WTC11 (cell line): ENCODE results near the gene MGAM2. TPM values are rescaled to one million over a fixed set of nuclear protein-coding genes. Genes with fewer than 3 reads are reported as not detected.

Source experiments
- ATAC-seq: fragments of 200-7000 bp; cut with Tn5 transposase; 2 replicates; pipeline ENCODE4 v1.10.0; 2021; ENCODE audit warnings: mild to moderate bottlenecking, moderate library complexity
- CTCF ChIA-PET: fragments of 300-600 bp; sonication (Branson Sonifier 250); formaldehyde crosslinking; loops from one replicate; lab custom pipeline; 2021; ENCODE audit warnings: antibody characterized with exemption; lab: Charles Lee
- POLR2A ChIA-PET: fragments of 350-600 bp; sonication (Branson Sonifier 250); formaldehyde crosslinking; loops from one replicate; lab custom pipeline; 2021; ENCODE audit warnings: antibody characterized with exemption; lab: Charles Lee
- DNase-seq: peaks from one replicate; pipeline ENCODE4 v3.0.0; 2021; ENCODE audit warnings: low spot score
- H3K27ac Mint-ChIP-seq: 2 replicates; pipeline ENCODE4 v1.8.0; 2021; ENCODE audit warnings: mixed read lengths
- H3K27me3 Mint-ChIP-seq: 2 replicates; pipeline ENCODE4 v1.8.0; 2021; ENCODE audit warnings: low read depth, mild to moderate bottlenecking, moderate library complexity, mixed read lengths
- H3K36me3 Mint-ChIP-seq: 2 replicates; pipeline ENCODE4 v1.8.0; 2021; ENCODE audit warnings: mixed read lengths
- H3K4me1 Mint-ChIP-seq: 2 replicates; pipeline ENCODE4 v1.8.0; 2022; ENCODE audit warnings: mixed read lengths
- H3K4me3 Mint-ChIP-seq: 2 replicates; pipeline ENCODE4 v1.8.0; 2021; ENCODE audit warnings: mild to moderate bottlenecking, moderate library complexity, mixed read lengths
- H3K9me3 Mint-ChIP-seq: 2 replicates; pipeline ENCODE4 v1.8.0; 2021; ENCODE audit warnings: mixed read lengths
- ATF2 ChIP-seq: sonication (generic); formaldehyde crosslinking; IDR thresholded peaks from 2 replicates; pipeline ENCODE4 v1.8.1; 2022; ENCODE audit warnings: low read depth, missing genetic modification reagents, borderline replicate concordance
- CBFB ChIP-seq: sonication (generic); formaldehyde crosslinking; IDR thresholded peaks from 2 replicates; pipeline ENCODE4 v1.8.1; 2022; ENCODE audit warnings: mild to moderate bottlenecking, low read depth, missing genetic modification reagents
- CREB1 ChIP-seq: sonication (generic); formaldehyde crosslinking; IDR thresholded peaks from 2 replicates; pipeline ENCODE4 v1.8.0; 2023; ENCODE audit warnings: mild to moderate bottlenecking, missing genetic modification reagents
- E2F4 ChIP-seq: sonication (generic); formaldehyde crosslinking; IDR thresholded peaks from 2 replicates; pipeline ENCODE4 v1.8.1; 2022; ENCODE audit warnings: low read depth, mild to moderate bottlenecking, moderate library complexity, missing genetic modification reagents, borderline replicate concordance
- EMX1 ChIP-seq: fragments of 250-450 bp; sonication (Bioruptor Pico); IDR thresholded peaks from 2 replicates; pipeline ENCODE4 v1.8.0; 2021; ENCODE audit warnings: mild to moderate bottlenecking
- FOXJ3 ChIP-seq: sonication (generic); formaldehyde crosslinking; IDR thresholded peaks from 2 replicates; pipeline ENCODE4 v1.9.0; 2021; ENCODE audit warnings: missing genetic modification reagents, mild to moderate bottlenecking, borderline replicate concordance
- FOXP1 ChIP-seq: sonication (generic); formaldehyde crosslinking; IDR thresholded peaks from 2 replicates; pipeline ENCODE4 v1.8.0; 2022; ENCODE audit warnings: missing genetic modification reagents, mild to moderate bottlenecking, moderate library complexity, borderline replicate concordance
- GTF2I ChIP-seq: fragments of 250-450 bp; sonication (Bioruptor Pico); conservative IDR thresholded peaks from 2 replicates; pipeline ENCODE4 v1.4.0; 2021; ENCODE audit warnings: mild to moderate bottlenecking
- HMGA2 ChIP-seq: fragments of 250-450 bp; sonication (Bioruptor Pico); IDR thresholded peaks from 2 replicates; pipeline ENCODE4 v1.4.0; 2021; ENCODE audit warnings: mild to moderate bottlenecking, moderate library complexity
- HMGXB4 ChIP-seq: sonication (generic); formaldehyde crosslinking; IDR thresholded peaks from 2 replicates; pipeline ENCODE4 v1.8.1; 2023; ENCODE audit warnings: mild to moderate bottlenecking, moderate library complexity, missing genetic modification reagents
- IRF1 ChIP-seq: sonication (generic); formaldehyde crosslinking; IDR thresholded peaks from 2 replicates; pipeline ENCODE4 v1.8.0; 2023; ENCODE audit warnings: missing genetic modification reagents
- JAZF1 ChIP-seq: fragments of 250-450 bp; sonication (Bioruptor Pico); IDR thresholded peaks from 2 replicates; pipeline ENCODE4 v1.9.0; 2021; ENCODE audit warnings: moderate library complexity, mild to moderate bottlenecking, inconsistent platforms
- MXD4 ChIP-seq: fragments of 250-450 bp; sonication (Bioruptor Pico); IDR thresholded peaks from 2 replicates; pipeline ENCODE4 v1.8.0; 2021; ENCODE audit warnings: mild to moderate bottlenecking, moderate library complexity, borderline replicate concordance
- NR3C1 ChIP-seq: sonication (generic); formaldehyde crosslinking; conservative IDR thresholded peaks from 2 replicates; pipeline ENCODE4 v1.8.1; 2023; ENCODE audit warnings: low read depth, mild to moderate bottlenecking, missing genetic modification reagents
- OVOL2 ChIP-seq: fragments of 250-450 bp; sonication (Bioruptor Pico); IDR thresholded peaks from 2 replicates; pipeline ENCODE4 v1.9.0; 2021; ENCODE audit warnings: mild to moderate bottlenecking, borderline replicate concordance
- RORB ChIP-seq: fragments of 250-450 bp; sonication (Bioruptor Pico); IDR thresholded peaks from 2 replicates; pipeline ENCODE4 v1.9.0; 2021; ENCODE audit warnings: mild to moderate bottlenecking
- SOX15 ChIP-seq: fragments of 250-450 bp; sonication (Bioruptor Pico); IDR thresholded peaks from 2 replicates; pipeline ENCODE4 v1.9.0; 2021; ENCODE audit warnings: mild to moderate bottlenecking
- TP53 ChIP-seq: sonication (generic); formaldehyde crosslinking; IDR thresholded peaks from 2 replicates; pipeline ENCODE4 v1.8.1; 2023; ENCODE audit warnings: mild to moderate bottlenecking, missing genetic modification reagents
- ZBTB21 ChIP-seq: sonication (generic); formaldehyde crosslinking; IDR thresholded peaks from 2 replicates; pipeline ENCODE4 v1.8.1; 2023; ENCODE audit warnings: mild to moderate bottlenecking, missing genetic modification reagents, borderline replicate concordance
- ZNF138 ChIP-seq: sonication (generic); formaldehyde crosslinking; conservative IDR thresholded peaks from 2 replicates; pipeline ENCODE4 v1.8.1; 2022; ENCODE audit warnings: mild to moderate bottlenecking, moderate library complexity, missing genetic modification reagents
- ZNF263 ChIP-seq: sonication (generic); formaldehyde crosslinking; IDR thresholded peaks from 2 replicates; pipeline ENCODE4 v1.8.1; 2022; ENCODE audit warnings: low read depth, mild to moderate bottlenecking, moderate library complexity, missing genetic modification reagents
- ZNF396 ChIP-seq: fragments of 250-450 bp; sonication (Bioruptor Pico); IDR thresholded peaks from 2 replicates; pipeline ENCODE4 v1.8.0; 2021; ENCODE audit warnings: mild to moderate bottlenecking, moderate library complexity, borderline replicate concordance
- ZNF423 ChIP-seq: fragments of 250-450 bp; sonication (Bioruptor Pico); IDR thresholded peaks from 2 replicates; pipeline ENCODE4 v2.1.2; 2022; ENCODE audit warnings: mild to moderate bottlenecking, moderate library complexity
- total RNA-seq: library from RNA; stranded (reverse); gene quantifications from 3 replicates; pipeline ENCODE4 v1.2.3, GENCODE V29; 2021
- TF ChIP-seq, protein P1 (sequence below): fragments of 250-450 bp; sonication (Bioruptor Pico); IDR thresholded peaks from 2 replicates; pipeline ENCODE4 v1.9.0; 2021; ENCODE audit warnings: mild to moderate bottlenecking, borderline replicate concordance
- TF ChIP-seq, protein P2 (sequence below): sonication (generic); formaldehyde crosslinking; IDR thresholded peaks from 2 replicates; pipeline ENCODE4 v1.8.0; 2022; ENCODE audit warnings: mild to moderate bottlenecking, missing genetic modification reagents

The MGAM2 gene
- total RNA-seq, 1 experiment from 2014 or later, result not detected

- Mint-ChIP-seq H3K9me3 (no peaks in the 10 kb centered on the region), H3K4me3 (no peak overlapping the region), H3K27ac (no peak overlapping the region), H3K36me3 (no peaks in the 10 kb centered on the region), H3K27me3 (no peaks in the 10 kb centered on the region), H3K4me1 (peaks cover 19% of the 10 kb centered on the region)
- DNase-seq, result no peak
- TF ChIP-seq CREB1 (CRISPR knock-in tag), result no peak
- TF ChIP-seq FOXJ3, result no peak
- TF ChIP-seq, protein P1, sequence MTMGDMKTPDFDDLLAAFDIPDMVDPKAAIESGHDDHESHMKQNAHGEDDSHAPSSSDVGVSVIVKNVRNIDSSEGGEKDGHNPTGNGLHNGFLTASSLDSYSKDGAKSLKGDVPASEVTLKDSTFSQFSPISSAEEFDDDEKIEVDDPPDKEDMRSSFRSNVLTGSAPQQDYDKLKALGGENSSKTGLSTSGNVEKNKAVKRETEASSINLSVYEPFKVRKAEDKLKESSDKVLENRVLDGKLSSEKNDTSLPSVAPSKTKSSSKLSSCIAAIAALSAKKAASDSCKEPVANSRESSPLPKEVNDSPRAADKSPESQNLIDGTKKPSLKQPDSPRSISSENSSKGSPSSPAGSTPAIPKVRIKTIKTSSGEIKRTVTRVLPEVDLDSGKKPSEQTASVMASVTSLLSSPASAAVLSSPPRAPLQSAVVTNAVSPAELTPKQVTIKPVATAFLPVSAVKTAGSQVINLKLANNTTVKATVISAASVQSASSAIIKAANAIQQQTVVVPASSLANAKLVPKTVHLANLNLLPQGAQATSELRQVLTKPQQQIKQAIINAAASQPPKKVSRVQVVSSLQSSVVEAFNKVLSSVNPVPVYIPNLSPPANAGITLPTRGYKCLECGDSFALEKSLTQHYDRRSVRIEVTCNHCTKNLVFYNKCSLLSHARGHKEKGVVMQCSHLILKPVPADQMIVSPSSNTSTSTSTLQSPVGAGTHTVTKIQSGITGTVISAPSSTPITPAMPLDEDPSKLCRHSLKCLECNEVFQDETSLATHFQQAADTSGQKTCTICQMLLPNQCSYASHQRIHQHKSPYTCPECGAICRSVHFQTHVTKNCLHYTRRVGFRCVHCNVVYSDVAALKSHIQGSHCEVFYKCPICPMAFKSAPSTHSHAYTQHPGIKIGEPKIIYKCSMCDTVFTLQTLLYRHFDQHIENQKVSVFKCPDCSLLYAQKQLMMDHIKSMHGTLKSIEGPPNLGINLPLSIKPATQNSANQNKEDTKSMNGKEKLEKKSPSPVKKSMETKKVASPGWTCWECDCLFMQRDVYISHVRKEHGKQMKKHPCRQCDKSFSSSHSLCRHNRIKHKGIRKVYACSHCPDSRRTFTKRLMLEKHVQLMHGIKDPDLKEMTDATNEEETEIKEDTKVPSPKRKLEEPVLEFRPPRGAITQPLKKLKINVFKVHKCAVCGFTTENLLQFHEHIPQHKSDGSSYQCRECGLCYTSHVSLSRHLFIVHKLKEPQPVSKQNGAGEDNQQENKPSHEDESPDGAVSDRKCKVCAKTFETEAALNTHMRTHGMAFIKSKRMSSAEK (CRISPR knock-in tag), result no peak
- TF ChIP-seq FOXP1, result no peak
- TF ChIP-seq TP53 (CRISPR knock-in tag), result no peak
- TF ChIP-seq OVOL2 (CRISPR knock-in tag), result no peak
- TF ChIP-seq ATF2 (CRISPR knock-in tag), result no peak
- TF ChIP-seq HMGA2 (CRISPR knock-in tag), result no peak
- TF ChIP-seq RORB (CRISPR knock-in tag), result no peak
- TF ChIP-seq ZNF138 (CRISPR knock-in tag), result no peak
- no peak for TF ChIP-seq CBFB
- no peak for TF ChIP-seq E2F4 (CRISPR knock-in tag)
- no peak for TF ChIP-seq JAZF1 (CRISPR knock-in tag)
- no peak for TF ChIP-seq HMGXB4 (CRISPR knock-in tag)
- no peak for TF ChIP-seq MXD4 (CRISPR knock-in tag)
- ATAC-seq, result no peak
- POLR2A ChIA-PET, result interaction anchor here (0.6 kb wide), 1 partner anchor 133 kb away, joined by 5 read pairs; no protein-coding TSS in a partner anchor
- CTCF ChIA-PET, result interaction anchor here (1.4 kb wide), 1 partner anchor 134 kb away, joined by 4 read pairs; no protein-coding TSS in a partner anchor
These were observed 1.4 kb upstream of the MGAM2 start for GRCh38 chr7:142110098-142110497.

DNA sequence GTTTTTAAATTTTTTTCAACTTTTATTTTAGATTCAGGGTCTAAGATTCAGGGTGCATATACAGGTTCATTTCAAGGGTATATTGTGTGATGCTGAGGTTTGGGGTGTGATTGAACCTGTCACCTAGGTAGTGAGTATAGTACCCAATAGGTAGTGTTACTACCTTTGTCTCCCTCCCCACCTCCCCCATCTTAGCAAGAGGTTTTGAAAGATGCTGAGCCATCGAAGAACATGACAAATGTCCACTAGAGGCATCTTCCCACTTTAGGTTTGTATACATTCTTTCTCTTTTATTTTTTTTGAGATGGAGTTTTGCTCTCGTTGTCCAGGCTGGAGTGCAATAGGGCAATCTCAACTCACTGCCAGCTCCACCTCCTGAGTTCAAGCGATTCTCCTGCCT, 880 bp upstream of the MGAM2 start:
- peaks cover 19% of the 10 kb centered on the region for H3K4me1 Mint-ChIP-seq
- TF ChIP-seq IRF1 (CRISPR knock-in tag) (no peak), ZNF396 (CRISPR knock-in tag) (no peak), NR3C1 (no peak), ZNF263 (no peak), SOX15 (no peak), ZNF423 (CRISPR knock-in tag) (no peak), EMX1 (no peak), ZBTB21 (no peak), GTF2I (no peak)
- TF ChIP-seq, protein P2, sequence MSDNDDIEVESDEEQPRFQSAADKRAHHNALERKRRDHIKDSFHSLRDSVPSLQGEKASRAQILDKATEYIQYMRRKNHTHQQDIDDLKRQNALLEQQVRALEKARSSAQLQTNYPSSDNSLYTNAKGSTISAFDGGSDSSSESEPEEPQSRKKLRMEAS (CRISPR knock-in tag), result no peak
- TF ChIP-seq, all 79 proteins: peak for 0
- POLR2A ChIA-PET, result no interaction called here
- no peak for DNase-seq
- Mint-ChIP-seq H3K27me3 (no peaks in the 10 kb centered on the region), H3K36me3 (no peaks in the 10 kb centered on the region), H3K27ac (no peak overlapping the region), H3K9me3 (no peaks in the 10 kb centered on the region), H3K4me3 (no peak overlapping the region)
- CTCF ChIA-PET, result interaction anchor here (1.0 kb wide), 1 partner anchor 213 kb away, joined by 3 read pairs; no protein-coding TSS in a partner anchor
- no peak for ATAC-seq
